Adrenal gland (tissue), 12 donors: ENCODE results near the gene MRPS27. TPM values are rescaled to one million over a fixed set of nuclear protein-coding genes. Genes with fewer than 3 reads are reported as not detected.
"Not testable (repeated sequence)": the region's sequence is repeated elsewhere in the genome, so short reads cannot be mapped to it uniquely, and the experiment has no call there.

Experiments used
- DNase-seq, 7 donors: peaks; one replicate each; pipeline ENCODE4 v3.0.0-alpha.2; 2019 to 2020
- H3K27ac ChIP-seq, 5 donors: fragments of 200-600 bp; sonication (generic) in 4 of 5; 1 replicate in 3 of 5; 2 replicates in 2 of 5; pipeline versions ENCODE4 v1.5.1 to v1.8.0; 2016 to 2020; ENCODE audit warnings: mild to moderate bottlenecking in 1 of 5
- H3K27me3 ChIP-seq: fragments of 200-600 bp; 2 replicates; pipeline ENCODE4 v1.8.0; 2021
- H3K36me3 ChIP-seq, 2 donors: fragments of 200-600 bp; replicated peaks in 1 of 2; 1 replicate in 1 of 2; 2 replicates in 1 of 2; pipeline versions ENCODE4 v1.5.1 to v1.8.0; 2018 to 2022
- H3K4me1 ChIP-seq, 2 donors: fragments of 200-600 bp; replicated peaks in 1 of 2; 1 replicate in 1 of 2; 2 replicates in 1 of 2; pipeline versions ENCODE4 v1.5.1 to v1.8.0; 2018 to 2021
- H3K4me3 ChIP-seq, 4 donors: fragments of 200-600 bp; sonication (generic) in 3 of 4; one replicate each; pipeline ENCODE4 v1.5.1; 2016 to 2018
- H3K9me3 ChIP-seq, 3 donors: fragments of 200-600 bp; sonication (generic) in 1 of 3; replicated peaks in 1 of 3; 1 replicate in 2 of 3; 2 replicates in 1 of 3; pipeline versions ENCODE4 v1.5.1 to v1.8.0; 2016 to 2021
- CTCF ChIP-seq, 6 experiments: fragments of 450-650 bp in 4 of 6; fragments of 200-600 bp in 2 of 6; sonication (generic) in 1 of 6; IDR thresholded peaks; 1 replicate in 5 of 6; 2 replicates in 1 of 6; pipeline versions ENCODE4 v1.5.1 to v1.8.0; 2016 to 2021; ENCODE audit warnings: antibody characterized with exemption in 6 of 6, mild to moderate bottlenecking in 2 of 6, moderate library complexity in 1 of 6
- POLR2A ChIP-seq, 2 donors: fragments of 450-650 bp; IDR thresholded peaks; one replicate each; pipeline ENCODE4 v1.6.1; 2017; ENCODE audit warnings: antibody characterized with exemption in 2 of 2, mild to moderate bottlenecking in 2 of 2, moderate library complexity in 1 of 2
- WGBS, 4 donors: extraction: QIAGEN DNeasy Blood & Tissue Kit in 2 of 4; methylation state at CpG; one replicate each; pipeline versions ENCODE4 v1.1.5 to v1.1.7; 2013 to 2017; 5-methylcytosine and 5-hydroxymethylcytosine counted together
- intact Hi-C, 2 donors: fragments of 100-400 bp; cut with DNase I; formaldehyde crosslinking; loops; one replicate each; pipeline versions ENCODE4 v1.14.1 to v1.15.0; 2022 to 2023
- polyA plus RNA-seq, 3 donors: library from polyadenylated mRNA; stranded (reverse); fragments of 200-250 nt in 2 of 3; fragments of 350-450 nt in 1 of 3; fragmentation: Illumina TruSeq in 1 of 3; extraction: RNeasy Lipid Tissue Mini Kit (QIAGEN cat#74804) in 1 of 3; gene quantifications; one replicate each; pipeline ENCODE4 v1.2.3, GENCODE V29; 2013 to 2014
- total RNA-seq, 9 donors: library from RNA; depleted of rRNA in 4 of 9; stranded (reverse); fragments of >200 nt in 4 of 9; fragments of 120-200 nt in 1 of 9; fragmentation: NEBNext Ultra II Directional in 1 of 9; extraction: Animal tissue kit (Norgen Biotek cat#: 25700) in 1 of 9; gene quantifications; one replicate each; pipeline versions ENCODE4 v1.1.0 to v1.2.4, GENCODE V29; 2013 to 2023
- donor health status: healthy with polysubstance abuse.
- donor health status: Bipolar disorder and iron deficiency.
- donor health status: DM: yes; HTN: yes; CAD: no.
- donor health status: DM: no; HTN: no; CAD: no.
- donor health status: DM: no; HTN: no; CAD: no.
- donor health status: DM: yes; HTN: yes; CAD: no.

Gene MRPS27
- total and polyA plus RNA-seq, 12 donors: 20.8 to 92.8 (median 67.3) TPM

GRCh38 chr5:72298711-72299110 is 21.3 kb downstream of the MRPS27 start:
- DNase-seq: no peak
- TF ChIP-seq CTCF (IDR thresholded peaks at IDR 0.05): no peak
- no peak for TF ChIP-seq POLR2A (IDR thresholded peaks at IDR 0.05)
- intact Hi-C loops: no loop called here
- no peak overlapping the region for H3K27ac ChIP-seq
- peaks cover 7 to 26% of the 10 kb centered on the region in 2 donors for H3K4me1 ChIP-seq
- H3K9me3 ChIP-seq: no peaks in the 10 kb centered on the region
- H3K36me3 ChIP-seq: no peaks in the 10 kb centered on the region
- 96 to 98% (median 97%) methylated on average over 5 of the region's 5 CpGs for WGBS, 4 donors
- H3K27me3 ChIP-seq: no peaks in the 10 kb centered on the region
- H3K4me3 ChIP-seq: no peak overlapping the region

GRCh38 chr5:72298136-72298535 is 21.9 kb downstream of the MRPS27 start:
- intact Hi-C loops, H3K9me3 ChIP-seq, H3K27ac ChIP-seq, H3K27me3 ChIP-seq, H3K36me3 ChIP-seq, H3K4me3 ChIP-seq, DNase-seq: not testable (repeated sequence)
- peaks cover 7 to 27% of the 10 kb centered on the region in 2 donors for H3K4me1 ChIP-seq
- 97 to 100% (median 98%) methylated on average over 3 of the region's 3 CpGs for WGBS, 4 donors

GRCh38 chr5:72296256-72296655 is 23.8 kb downstream of the MRPS27 start:
- Histone ChIP-seq H3K4me3 (no peak overlapping the region), H3K27me3 (no peaks in the 10 kb centered on the region), H3K9me3 (no peaks in the 10 kb centered on the region), H3K4me1 (peaks cover 7 to 25% of the 10 kb centered on the region in 2 donors), H3K27ac (no peak overlapping the region), H3K36me3 (no peaks in the 10 kb centered on the region)
- no peak for DNase-seq
- TF ChIP-seq POLR2A (IDR thresholded peaks at IDR 0.05) (no peak), CTCF (IDR thresholded peaks at IDR 0.05) (no peak)
- intact Hi-C loops: no loop called here
- 89 to 97% (median 94%) methylated on average over 2 of the region's 2 CpGs for WGBS, 4 donors

GRCh38 chr5:72295539-72295938 is 24.5 kb downstream of the MRPS27 start:
- DNase-seq: no peak
- Histone ChIP-seq H3K27me3 (no peaks in the 10 kb centered on the region), H3K4me3 (no peak overlapping the region), H3K9me3 (no peaks in the 10 kb centered on the region), H3K27ac (no peak overlapping the region), H3K36me3 (no peaks in the 10 kb centered on the region), H3K4me1 (peaks cover under 1 to 18% of the 10 kb centered on the region in 2 donors)
- TF ChIP-seq POLR2A (IDR thresholded peaks at IDR 0.05): no peak
- TF ChIP-seq CTCF (IDR thresholded peaks at IDR 0.05): no peak
- WGBS, 4 donors: 89 to 90% (median 90%) methylated on average over 4 of the region's 4 CpGs
- intact Hi-C loops: no loop called here

GRCh38 chr5:72294473-72294872 is 25.6 kb downstream of the MRPS27 start:
- H3K27me3 ChIP-seq: no peaks in the 10 kb centered on the region
- no peak for DNase-seq
- peaks cover 0 to 15% of the 10 kb centered on the region in 2 donors for H3K4me1 ChIP-seq
- H3K4me3 ChIP-seq: no peak overlapping the region
- 91 to 94% (median 93%) methylated on average over 2 of the region's 2 CpGs for WGBS, 4 donors
- intact Hi-C loops: no loop called here
- no peaks in the 10 kb centered on the region for H3K9me3 ChIP-seq
- no peak overlapping the region for H3K27ac ChIP-seq
- TF ChIP-seq POLR2A (IDR thresholded peaks at IDR 0.05) (no peak), CTCF (IDR thresholded peaks at IDR 0.05) (no peak)
- H3K36me3 ChIP-seq: no peaks in the 10 kb centered on the region
